GM23248 (cell line): ENCODE results near the gene RPS15. TPM values are rescaled to one million over a fixed set of nuclear protein-coding genes. Genes with fewer than 3 reads are reported as not detected.
A peak's percentile ranks its signal among the peaks of the same experiment; 100 is the strongest.

Experiments used
- DNase-seq: peaks from one replicate; pipeline ENCODE4 v3.0.0-alpha.2; 2015
- H2AFZ ChIP-seq: fragments of 200-600 bp; sonication (generic); 2 replicates; pipeline ENCODE4 v1.6.1; 2016; ENCODE audit warnings: antibody characterized with exemption
- H3F3A ChIP-seq: fragments of 200-600 bp; sonication (generic); 2 replicates; pipeline ENCODE4 v1.6.1; 2016; ENCODE audit warnings: mild to moderate bottlenecking, antibody characterized with exemption, mixed run types; ENCODE audit not compliant: insufficient read depth
- H3K27ac ChIP-seq: fragments of 200-600 bp; sonication (generic); 2 replicates; pipeline ENCODE4 v1.5.1; 2016; ENCODE audit warnings: mild to moderate bottlenecking
- H3K27me3 ChIP-seq: fragments of 200-600 bp; sonication (generic); replicated peaks from 2 replicates; pipeline ENCODE4 v1.6.1; 2016; ENCODE audit warnings: mild to moderate bottlenecking; ENCODE audit not compliant: insufficient read depth
- H3K36me3 ChIP-seq: fragments of 200-600 bp; sonication (generic); 2 replicates; pipeline ENCODE4 v1.6.1; 2016; ENCODE audit warnings: low read depth, mild to moderate bottlenecking
- H3K4me1 ChIP-seq: fragments of 200-600 bp; sonication (generic); 2 replicates; pipeline ENCODE4 v1.6.1; 2016; ENCODE audit warnings: mild to moderate bottlenecking; ENCODE audit not compliant: insufficient read depth
- H3K4me2 ChIP-seq: fragments of 200-600 bp; sonication (generic); one replicate; pipeline ENCODE4 v1.6.1; 2016; ENCODE audit warnings: mild to moderate bottlenecking; ENCODE audit not compliant: unreplicated experiment
- H3K4me3 ChIP-seq: fragments of 200-600 bp; sonication (generic); 2 replicates; pipeline ENCODE4 v1.5.1; 2016; ENCODE audit warnings: mild to moderate bottlenecking
- H3K79me2 ChIP-seq: fragments of 200-600 bp; sonication (generic); 2 replicates; pipeline ENCODE4 v1.6.1; 2016; ENCODE audit warnings: mild to moderate bottlenecking; ENCODE audit not compliant: insufficient read depth
- H3K9ac ChIP-seq: fragments of 200-600 bp; sonication (generic); 2 replicates; pipeline ENCODE4 v1.6.1; 2016; ENCODE audit warnings: mild to moderate bottlenecking
- H3K9me2 ChIP-seq: fragments of 200-600 bp; sonication (generic); 2 replicates; pipeline ENCODE4 v1.6.1; 2016; ENCODE audit warnings: mixed run types, mild to moderate bottlenecking, moderate library complexity; ENCODE audit not compliant: insufficient read depth
- H3K9me3 ChIP-seq: fragments of 200-600 bp; sonication (generic); one replicate; pipeline ENCODE4 v1.6.1; 2017; ENCODE audit warnings: low read depth
- H4K20me1 ChIP-seq: fragments of 200-600 bp; sonication (generic); 2 replicates; pipeline ENCODE4 v1.6.0; 2016; ENCODE audit not compliant: insufficient read depth
- EZH2 ChIP-seq: fragments of 200-600 bp; sonication (generic); IDR thresholded peaks from 2 replicates; pipeline ENCODE4 v1.6.1; 2018; ENCODE audit warnings: antibody characterized with exemption, mild to moderate bottlenecking; ENCODE audit not compliant: insufficient read depth, poor library complexity, severe bottlenecking
- EZH2phosphoT487 ChIP-seq: fragments of 200-600 bp; sonication (generic); IDR thresholded peaks from 2 replicates; pipeline ENCODE4 v1.6.1; 2018; ENCODE audit warnings: antibody characterized with exemption, moderate library complexity, mild to moderate bottlenecking, low read depth; ENCODE audit not compliant: insufficient read depth
- WGBS, 2 experiments: methylation state at CpG; one replicate each; pipeline ENCODE4 v1.1.6; 2015 to 2017; ENCODE audit warnings: low lambda C conversion rate in 2 of 2, low coverage in 1 of 2; ENCODE audit errors: missing lambda C conversion rate in 2 of 2; 5-methylcytosine and 5-hydroxymethylcytosine counted together
- in situ Hi-C: fragments of 300-500 bp; cut with MboI; formaldehyde crosslinking; loops from 2 replicates; pipeline ENCODE4 v1.15.0; 2020
- polyA plus RNA-seq: library from polyadenylated mRNA; unstranded; fragments of >200 nt; fragmentation: Nextera tagmentation; extraction: Ambion mirVana; gene quantifications from 2 replicates; pipeline ENCODE4 v1.2.1, GENCODE V29; 2016
- total RNA-seq: library from RNA; depleted of rRNA; stranded (reverse); fragments of >200 nt; shearing (Covaris generic); gene quantifications from 2 replicates; pipeline ENCODE4 v1.2.3, GENCODE V29; 2014

Gene RPS15
- total and polyA plus RNA-seq, 2 experiments from 2014 or later = 921 to 1,289 TPM

GRCh38 chr19:1395194-1396018, 42.8 kb upstream of the RPS15 start:
- H3K27ac ChIP-seq = no peak overlapping the region
- H3K9me2 ChIP-seq = no peaks in the 10 kb centered on the region
- H3K79me2 ChIP-seq = no peaks in the 10 kb centered on the region
- H3K9me3 ChIP-seq = no peaks in the 10 kb centered on the region
- no peak overlapping the region for H3K4me2 ChIP-seq
- H4K20me1 ChIP-seq = no peaks in the 10 kb centered on the region
- no peaks in the 10 kb centered on the region for H3K36me3 ChIP-seq
- in situ Hi-C loops = no loop called here
- no peak for TF ChIP-seq EZH2phosphoT487
- TF ChIP-seq EZH2 = no peak
- H3K4me3 ChIP-seq = no peak overlapping the region
- 86 to 89% methylated on average over 50 to 51 of the region's 52 CpGs for WGBS, 2 experiments
- no peak for DNase-seq
- no peaks in the 10 kb centered on the region for H3F3A ChIP-seq
- 0 out of 2 replicates have a peak, but pooled peaks cover 5% of the 10 kb centered on the region for H3K4me1 ChIP-seq
- no peak overlapping the region for H2AFZ ChIP-seq
- no peaks in the 10 kb centered on the region for H3K27me3 ChIP-seq
- H3K9ac ChIP-seq = no peak overlapping the region

DNA sequence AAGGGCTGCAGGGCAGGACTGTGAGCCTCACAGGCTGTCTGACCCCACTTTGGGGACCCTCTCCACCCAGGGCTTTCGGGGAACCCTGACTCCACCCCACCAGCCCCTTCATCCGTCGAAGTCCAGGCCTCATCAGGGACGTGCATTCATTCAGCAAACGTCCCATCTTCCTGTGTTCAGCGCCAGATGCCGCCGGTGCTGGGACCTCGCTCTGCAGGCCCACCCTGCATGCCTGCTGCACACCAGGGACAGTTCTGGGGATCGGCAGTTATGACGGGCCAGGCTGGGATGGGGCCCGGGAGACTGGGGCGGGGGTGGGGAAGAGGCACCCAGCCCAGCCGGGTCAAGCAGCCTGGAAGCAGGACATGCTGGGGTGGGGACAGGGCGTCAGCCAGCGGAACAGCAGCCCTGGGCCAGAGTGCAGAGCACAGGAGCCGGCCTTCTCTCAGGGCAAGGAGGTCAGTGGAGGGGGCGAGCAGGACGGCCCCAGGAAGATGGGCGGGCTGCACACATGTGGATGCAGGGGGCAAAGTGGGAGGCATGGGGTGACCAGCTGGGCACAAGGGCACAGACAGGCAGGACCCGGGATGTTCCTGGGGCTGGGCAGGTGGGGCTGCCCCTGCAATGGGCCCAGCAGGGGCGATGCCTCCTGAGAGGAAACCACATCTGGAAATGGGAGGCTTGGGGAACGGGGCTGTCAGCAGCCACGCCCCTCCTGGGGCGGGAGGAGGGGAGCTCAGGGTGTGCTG, 42.0 kb upstream of the RPS15 start:
- H3K4me1 ChIP-seq = 0 out of 2 replicates have a peak, but pooled peaks cover 7% of the 10 kb centered on the region
- no peak overlapping the region for H3K4me3 ChIP-seq
- H3K36me3 ChIP-seq = no peaks in the 10 kb centered on the region
- H3K27me3 ChIP-seq = no peaks in the 10 kb centered on the region
- in situ Hi-C loops = no loop called here
- 19 to 26% methylated on average over 22 to 25 of the region's 25 CpGs for WGBS, 2 experiments
- TF ChIP-seq EZH2 = no peak
- no peak for TF ChIP-seq EZH2phosphoT487
- H4K20me1 ChIP-seq = no peaks in the 10 kb centered on the region
- no peaks in the 10 kb centered on the region for H3K79me2 ChIP-seq
- no peak overlapping the region for H2AFZ ChIP-seq
- peak; percentile 36 for DNase-seq
- H3F3A ChIP-seq = no peaks in the 10 kb centered on the region
- no peak overlapping the region for H3K4me2 ChIP-seq
- no peaks in the 10 kb centered on the region for H3K9me3 ChIP-seq
- no peak overlapping the region for H3K27ac ChIP-seq
- no peaks in the 10 kb centered on the region for H3K9me2 ChIP-seq
- peak overlapping the region; percentile 5; the same call in 1 of the 2 replicates for H3K9ac ChIP-seq

- in situ Hi-C loops = no loop called here
- no peaks in the 10 kb centered on the region for H4K20me1 ChIP-seq
- H3K27me3 ChIP-seq = no peaks in the 10 kb centered on the region
- peak; percentile 38 for DNase-seq
- no peaks in the 10 kb centered on the region for H3K9me2 ChIP-seq
- H2AFZ ChIP-seq = no peak overlapping the region
- H3K36me3 ChIP-seq = no peaks in the 10 kb centered on the region
- H3F3A ChIP-seq = no peaks in the 10 kb centered on the region
- no peak for TF ChIP-seq EZH2
- TF ChIP-seq EZH2phosphoT487 = no peak
- H3K27ac ChIP-seq = no peak overlapping the region
- 42 to 47% methylated on average over 22 to 39 of the region's 42 CpGs for WGBS, 2 experiments
- no peaks in the 10 kb centered on the region for H3K79me2 ChIP-seq
- no peak overlapping the region for H3K4me2 ChIP-seq
- no peaks in the 10 kb centered on the region for H3K9me3 ChIP-seq
- H3K4me3 ChIP-seq = no peak overlapping the region
- 0 out of 2 replicates have a peak, but pooled peaks cover 7% of the 10 kb centered on the region for H3K4me1 ChIP-seq
- H3K9ac ChIP-seq = no peak overlapping the region
Measured at GRCh38 chr19:1396768-1397679, 41.2 kb upstream of the RPS15 start.

DNA sequence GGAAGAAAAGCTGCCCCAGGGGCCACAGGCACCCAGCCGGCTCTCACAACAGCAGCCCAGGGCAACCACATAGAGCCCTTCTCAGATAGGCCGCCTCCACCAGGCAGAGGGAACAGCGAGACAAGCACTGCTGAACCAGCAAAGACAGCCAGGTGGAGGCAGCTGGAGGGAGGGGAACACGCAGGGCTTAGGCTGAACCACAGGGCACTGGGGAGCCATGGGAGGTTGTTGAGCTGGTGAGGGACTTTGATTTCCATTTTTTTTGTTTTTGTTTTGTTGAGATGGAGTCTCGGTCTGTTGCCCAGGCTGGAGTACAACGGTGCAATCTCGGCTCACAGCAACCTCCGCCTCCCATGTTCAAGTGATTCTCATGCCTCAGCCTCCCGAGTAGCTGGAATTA, 40.4 kb upstream of the RPS15 start:
- no peak for DNase-seq
- in situ Hi-C loops = no loop called here
- Histone ChIP-seq H3K36me3 (no peaks in the 10 kb centered on the region), H3K27me3 (no peaks in the 10 kb centered on the region), H4K20me1 (no peaks in the 10 kb centered on the region), H3K27ac (no peak overlapping the region), H3K4me3 (no peak overlapping the region), H3K4me2 (no peak overlapping the region), H3K79me2 (no peaks in the 10 kb centered on the region), H3K9me2 (no peaks in the 10 kb centered on the region), H3K9ac (no peak overlapping the region), H3K4me1 (0 out of 2 replicates have a peak, but pooled peaks cover 7% of the 10 kb centered on the region), H2AFZ (no peak overlapping the region), H3F3A (no peaks in the 10 kb centered on the region), H3K9me3 (no peaks in the 10 kb centered on the region)
- no peak for TF ChIP-seq EZH2
- TF ChIP-seq EZH2phosphoT487 = no peak
- WGBS, 2 experiments = 88 to 94% methylated on average over 9 of the region's 9 CpGs
